K562 (cell line): Measurements from ENCODE around the gene PITPNM3. TPM values are rescaled to one million over a fixed set of nuclear protein-coding genes. Genes with fewer than 3 reads are reported as not detected.
A peak's percentile ranks its signal among the peaks of the same experiment; 100 is the strongest.

Experiments used
- ARID1B ChIP-seq: fragments of 450-650 bp; IDR thresholded peaks from 2 replicates; pipeline ENCODE4 v1.6.1; 2016; ENCODE audit warnings: antibody characterized with exemption, mild to moderate bottlenecking, inconsistent platforms
- CBFA2T3 ChIP-seq: fragments of 450-650 bp; IDR thresholded peaks from 2 replicates; pipeline ENCODE4 v1.6.1; 2017
- CREB3L1 ChIP-seq: fragments of 450-650 bp; IDR thresholded peaks from 2 replicates; pipeline ENCODE4 v1.6.1; 2014; ENCODE audit warnings: low read depth, mild to moderate bottlenecking, moderate library complexity, borderline replicate concordance
- E2F4 ChIP-seq: sonication (generic); formaldehyde crosslinking; IDR thresholded peaks from 2 replicates; pipeline ENCODE4 v1.8.0; 2022; ENCODE audit warnings: mild to moderate bottlenecking, low read depth, missing genetic modification reagents
- HINFP ChIP-seq: fragments of 450-650 bp; conservative IDR thresholded peaks from 2 replicates; pipeline ENCODE4 v1.6.1; 2016; ENCODE audit warnings: missing genetic modification characterization, low read depth, mild to moderate bottlenecking, control low read depth, missing compliant biosample characterization
- KDM4B ChIP-seq, 2 experiments: fragments of 450-650 bp in 1 of 2; sonication (generic) in 1 of 2; IDR thresholded peaks; 2 replicates each; pipeline ENCODE4 v1.6.1; 2016 to 2017; ENCODE audit warnings: borderline replicate concordance in 2 of 2, antibody characterized with exemption in 1 of 2, low read depth in 1 of 2, mild to moderate bottlenecking in 1 of 2
- NBN ChIP-seq: fragments of 450-650 bp; IDR thresholded peaks from 2 replicates; pipeline ENCODE4 v1.6.1; 2016; ENCODE audit warnings: low read depth, mild to moderate bottlenecking
- NFRKB ChIP-seq: fragments of 450-650 bp; IDR thresholded peaks from 2 replicates; pipeline ENCODE4 v1.6.1; 2016; ENCODE audit warnings: low read depth
- PPARD ChIP-seq: fragments of 250-450 bp; sonication (Bioruptor Pico); IDR thresholded peaks from 2 replicates; pipeline ENCODE4 v1.8.0; 2022; ENCODE audit warnings: inconsistent platforms, mild to moderate bottlenecking, moderate library complexity
- RHOXF2B ChIP-seq: fragments of 250-450 bp; sonication (Bioruptor Pico); conservative IDR thresholded peaks from 2 replicates; pipeline ENCODE4 v1.5.1; 2021
- SIRT6 ChIP-seq: IDR thresholded peaks from one replicate; pipeline ENCODE4 v1.6.1; 2012; ENCODE audit warnings: low read depth, mild to moderate bottlenecking, control low read depth, inconsistent platforms, low read length, moderate library complexity
- SMARCA4 ChIP-seq: fragments of 450-650 bp; IDR thresholded peaks from 2 replicates; pipeline ENCODE4 v1.6.1; 2016
- SMARCB1 ChIP-seq: IDR thresholded peaks from 2 replicates; pipeline ENCODE4 v1.6.1; 2011; ENCODE audit warnings: improper control_type of control experiment, low read depth; ENCODE audit not compliant: insufficient read length
- TFAP4 ChIP-seq: sonication (generic); formaldehyde crosslinking; IDR thresholded peaks from 2 replicates; pipeline ENCODE4 v1.8.0; 2022; ENCODE audit warnings: missing genetic modification reagents, mild to moderate bottlenecking, moderate library complexity, borderline replicate concordance
- ZNF311 ChIP-seq: fragments of 250-450 bp; sonication (Bioruptor Pico); IDR thresholded peaks from 2 replicates; pipeline ENCODE4 v1.4.0; 2020; ENCODE audit warnings: mild to moderate bottlenecking, moderate library complexity
- ZNF644 ChIP-seq: fragments of 200-800 bp; sonication (Bioruptor generic); IDR thresholded peaks from 2 replicates; pipeline ENCODE4 v1.6.1; 2016; ENCODE audit warnings: low read depth, missing genetic modification characterization, missing compliant biosample characterization
- polyA plus RNA-seq, 8 experiments: library from polyadenylated mRNA; depleted of rRNA in 4 of 8; stranded (reverse) in 5 of 8; unstranded in 3 of 8; fragments of >200 nt; fragmentation: Nextera tagmentation in 2 of 8; fragmentation: Illumina TruSeq in 1 of 8; extraction: Ambion mirVana in 2 of 8; extraction: Trizol in 1 of 8; gene quantifications; 2 replicates each; pipeline versions ENCODE4 v1.2.1 to v1.2.3, GENCODE V29; 2011 to 2014; ENCODE audit warnings: inconsistent platforms in 1 of 8, missing spikeins in 1 of 8
- total RNA-seq, 7 experiments: library from RNA; depleted of rRNA in 6 of 7; stranded (reverse); fragments of >200 nt in 6 of 7; fragmentation: Illumina TruSeq in 2 of 7; extraction: Trizol in 2 of 7; gene quantifications; 2 replicates each; pipeline versions ENCODE4 v1.2.1 to v1.2.3, GENCODE V29; 2011 to 2021; ENCODE audit warnings: low replicate concordance in 1 of 7
- TF ChIP-seq, protein P1 (sequence below): fragments of 450-650 bp; IDR thresholded peaks from 2 replicates; pipeline ENCODE4 v1.6.1; 2017; ENCODE audit warnings: antibody characterized with exemption
- TF ChIP-seq, protein P2 (sequence below), 2 experiments: fragments of 450-650 bp; IDR thresholded peaks; 2 replicates each; pipeline ENCODE4 v1.6.1; 2016

Gene PITPNM3
- total and polyA plus RNA-seq, 9 of the 15 experiments (the other 6 are each of a cell fraction or from before 2014, with no cell fraction given) = 0.14 to 0.38 (median 0.22) TPM; not detected in 2

DNA sequence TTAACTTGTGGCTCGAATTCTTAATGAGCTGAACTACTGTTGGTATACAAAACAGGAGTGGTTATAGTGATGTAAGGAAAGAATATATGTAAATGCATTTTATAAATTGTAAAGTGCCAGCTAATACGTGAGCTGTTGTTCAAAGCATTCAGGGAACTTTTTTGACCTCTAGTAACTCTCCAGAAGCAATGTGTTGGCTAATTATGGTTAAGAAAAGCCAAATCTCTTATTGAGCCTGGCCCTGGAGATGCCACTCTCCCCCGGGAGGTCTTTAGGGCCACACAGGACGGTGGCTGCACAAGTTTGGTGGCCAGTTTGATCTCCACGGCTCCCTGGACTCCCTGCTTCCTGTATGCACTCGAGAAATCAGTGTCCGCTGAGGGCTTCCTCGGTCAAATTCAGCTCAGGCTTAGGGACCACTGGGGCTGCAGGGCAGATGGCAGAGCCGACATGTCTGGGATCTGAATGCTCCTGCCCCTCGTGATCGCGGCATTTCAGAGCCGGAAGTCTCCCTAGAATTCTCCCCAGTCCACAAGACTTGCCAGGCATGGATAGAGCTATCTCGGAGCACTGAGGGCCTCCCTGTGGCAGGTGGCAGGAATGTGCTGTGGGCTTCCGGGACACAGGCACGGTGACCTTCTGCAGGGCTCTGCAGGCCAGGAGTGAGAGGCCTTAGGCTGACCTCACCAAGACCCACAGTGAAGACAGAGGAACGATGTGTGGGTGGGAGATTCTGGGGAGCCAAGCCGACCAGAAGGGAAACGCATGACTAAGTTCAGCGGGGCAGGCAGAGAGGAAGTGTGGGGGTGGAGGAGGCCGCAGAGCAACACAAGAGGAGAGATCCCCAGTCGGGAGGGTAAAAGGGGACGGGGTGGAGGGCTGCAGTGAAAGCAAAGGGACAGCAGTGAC is 18.6 kb upstream of the PITPNM3 start (continued):
- TF ChIP-seq, protein P1, sequence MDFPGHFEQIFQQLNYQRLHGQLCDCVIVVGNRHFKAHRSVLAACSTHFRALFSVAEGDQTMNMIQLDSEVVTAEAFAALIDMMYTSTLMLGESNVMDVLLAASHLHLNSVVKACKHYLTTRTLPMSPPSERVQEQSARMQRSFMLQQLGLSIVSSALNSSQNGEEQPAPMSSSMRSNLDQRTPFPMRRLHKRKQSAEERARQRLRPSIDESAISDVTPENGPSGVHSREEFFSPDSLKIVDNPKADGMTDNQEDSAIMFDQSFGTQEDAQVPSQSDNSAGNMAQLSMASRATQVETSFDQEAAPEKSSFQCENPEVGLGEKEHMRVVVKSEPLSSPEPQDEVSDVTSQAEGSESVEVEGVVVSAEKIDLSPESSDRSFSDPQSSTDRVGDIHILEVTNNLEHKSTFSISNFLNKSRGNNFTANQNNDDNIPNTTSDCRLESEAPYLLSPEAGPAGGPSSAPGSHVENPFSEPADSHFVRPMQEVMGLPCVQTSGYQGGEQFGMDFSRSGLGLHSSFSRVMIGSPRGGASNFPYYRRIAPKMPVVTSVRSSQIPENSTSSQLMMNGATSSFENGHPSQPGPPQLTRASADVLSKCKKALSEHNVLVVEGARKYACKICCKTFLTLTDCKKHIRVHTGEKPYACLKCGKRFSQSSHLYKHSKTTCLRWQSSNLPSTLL = peak; percentile 96
- TF ChIP-seq CREB3L1 (no peak), PPARD (no peak), NBN (no peak), SMARCB1 (no peak), TFAP4 (CRISPR knock-in tag) (no peak; the same call in 1 of the 2 replicates), KDM4B (IDR thresholded peaks at IDR 0.05; ENCODE audit: borderline replicate concordance in 2 of 2, low read depth in 1 of 2) (no peak), RHOXF2B (CRISPR knock-in tag) (no peak), CBFA2T3 (peak; percentile 23; the same call in 1 of the 2 replicates), ARID1B (peak; percentile 65; the same call in 1 of the 2 replicates), SIRT6 (no peak), ZNF311 (CRISPR knock-in tag) (no peak), NFRKB (0 out of 2 replicates have a peak, but pooled peaks have one; percentile 60), SMARCA4 (0 out of 2 replicates have a peak, but pooled peaks have one; percentile 37), E2F4 (CRISPR knock-in tag) (no peak), ZNF644 (tag) (no peak), HINFP (peak; percentile 95)
- TF ChIP-seq, protein P2, sequence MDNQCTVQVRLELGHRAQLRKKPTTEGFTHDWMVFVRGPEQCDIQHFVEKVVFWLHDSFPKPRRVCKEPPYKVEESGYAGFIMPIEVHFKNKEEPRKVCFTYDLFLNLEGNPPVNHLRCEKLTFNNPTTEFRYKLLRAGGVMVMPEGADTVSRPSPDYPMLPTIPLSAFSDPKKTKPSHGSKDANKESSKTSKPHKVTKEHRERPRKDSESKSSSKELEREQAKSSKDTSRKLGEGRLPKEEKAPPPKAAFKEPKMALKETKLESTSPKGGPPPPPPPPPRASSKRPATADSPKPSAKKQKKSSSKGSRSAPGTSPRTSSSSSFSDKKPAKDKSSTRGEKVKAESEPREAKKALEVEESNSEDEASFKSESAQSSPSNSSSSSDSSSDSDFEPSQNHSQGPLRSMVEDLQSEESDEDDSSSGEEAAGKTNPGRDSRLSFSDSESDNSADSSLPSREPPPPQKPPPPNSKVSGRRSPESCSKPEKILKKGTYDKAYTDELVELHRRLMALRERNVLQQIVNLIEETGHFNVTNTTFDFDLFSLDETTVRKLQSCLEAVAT (IDR thresholded peaks at IDR 0.05) = peak in 1 of 2 experiments; percentile 67; a peak in 2 of 4 replicates
